ENCODE results near the gene ARSG. TPM values are rescaled to one million over a fixed set of nuclear protein-coding genes. Genes with fewer than 3 reads are reported as not detected.
A peak's percentile ranks its signal among the peaks of the same experiment; 100 is the strongest.

ARSG gene
- total and polyA plus RNA-seq, 4 donors, result 1.5 to 5.4 (median 2.3) TPM

DNA sequence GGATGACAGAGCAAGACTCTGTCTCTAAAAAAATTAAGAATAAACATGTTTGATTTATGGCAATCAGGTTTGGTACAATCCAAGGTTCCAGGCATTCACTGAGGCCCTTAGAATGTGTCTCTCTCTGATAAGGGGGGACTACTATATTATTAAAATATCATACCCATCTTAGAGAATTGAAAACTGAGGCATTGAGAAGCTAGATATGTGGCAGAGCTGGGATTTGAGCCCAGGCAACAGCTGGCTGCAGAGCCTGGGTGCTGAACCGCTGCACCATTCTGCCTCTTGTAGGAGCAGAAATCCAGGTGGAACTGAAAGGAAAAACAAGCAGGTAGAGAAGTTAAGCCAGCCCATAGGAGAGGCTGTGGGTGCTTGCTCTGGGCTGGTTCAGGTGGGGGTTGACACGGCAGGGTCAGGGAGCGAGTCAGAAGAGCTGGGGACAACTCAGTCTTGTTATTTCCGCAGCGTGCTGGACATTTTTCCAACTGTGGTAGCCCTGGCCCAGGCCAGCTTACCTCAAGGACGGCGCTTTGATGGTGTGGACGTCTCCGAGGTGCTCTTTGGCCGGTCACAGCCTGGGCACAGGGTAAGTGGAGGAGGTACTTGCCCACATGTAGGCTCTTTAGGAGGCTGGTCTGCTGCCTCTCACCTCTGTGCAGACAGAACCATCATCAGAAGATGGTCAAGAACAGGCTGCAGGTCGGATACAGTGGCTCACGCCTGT is 103.5 kb downstream of the ARSG start:
- peaks cover 0 to 4% (median 0%) of the 10 kb centered on the region in 4 donors for H3K9me3 ChIP-seq (ENCODE audit: control insufficient read depth in 4 of 4, low read length in 3 of 4)
- H3K27ac ChIP-seq (ENCODE audit: low read depth in 1 of 2, low read length in 2 of 2), result no peak overlapping the region
- DNase-seq (ENCODE audit: low spot score), result no peak
- no peaks in the 10 kb centered on the region for H3K36me3 ChIP-seq (ENCODE audit: control insufficient read depth in 4 of 4, insufficient read depth in 3 of 4, low read depth in 1 of 4, low read length in 3 of 4)
- TF ChIP-seq EGR1 (IDR thresholded peaks at IDR 0.05; ENCODE audit: low read depth in 2 of 2), result no peak
- TF ChIP-seq GABPA (IDR thresholded peaks at IDR 0.05 in 1 of 2, conservative IDR thresholded peaks at IDR 0.05 in 1 of 2), result no peak
- no peak for TF ChIP-seq NR2F2 (IDR thresholded peaks at IDR 0.05)
- no peak for TF ChIP-seq HNF4G (IDR thresholded peaks at IDR 0.05)
- TF ChIP-seq HNF4A (conservative IDR thresholded peaks at IDR 0.05), result no peak
- TF ChIP-seq FOXA1 (IDR thresholded peaks at IDR 0.05), result no peak
- TF ChIP-seq RAD21 (IDR thresholded peaks at IDR 0.05), result no peak
- WGBS, result 99% methylated on average over 12 of the region's 12 CpGs
- no peak overlapping the region for H3K9ac ChIP-seq (ENCODE audit: low read depth in 1 of 2, low read length in 2 of 2)
- no peaks in the 10 kb centered on the region for H3K27me3 ChIP-seq (ENCODE audit: control insufficient read depth in 4 of 4, insufficient read depth in 4 of 4, low read length in 3 of 4)
- H3K4me1 ChIP-seq (ENCODE audit: control insufficient read depth in 4 of 4, insufficient read depth in 4 of 4, low read length in 3 of 4), result peaks cover 2 to 31% (median 24%) of the 10 kb centered on the region in 4 donors
- H3K4me3 ChIP-seq (ENCODE audit: low read depth in 1 of 3, low read length in 3 of 3), result no peak overlapping the region

DNA sequence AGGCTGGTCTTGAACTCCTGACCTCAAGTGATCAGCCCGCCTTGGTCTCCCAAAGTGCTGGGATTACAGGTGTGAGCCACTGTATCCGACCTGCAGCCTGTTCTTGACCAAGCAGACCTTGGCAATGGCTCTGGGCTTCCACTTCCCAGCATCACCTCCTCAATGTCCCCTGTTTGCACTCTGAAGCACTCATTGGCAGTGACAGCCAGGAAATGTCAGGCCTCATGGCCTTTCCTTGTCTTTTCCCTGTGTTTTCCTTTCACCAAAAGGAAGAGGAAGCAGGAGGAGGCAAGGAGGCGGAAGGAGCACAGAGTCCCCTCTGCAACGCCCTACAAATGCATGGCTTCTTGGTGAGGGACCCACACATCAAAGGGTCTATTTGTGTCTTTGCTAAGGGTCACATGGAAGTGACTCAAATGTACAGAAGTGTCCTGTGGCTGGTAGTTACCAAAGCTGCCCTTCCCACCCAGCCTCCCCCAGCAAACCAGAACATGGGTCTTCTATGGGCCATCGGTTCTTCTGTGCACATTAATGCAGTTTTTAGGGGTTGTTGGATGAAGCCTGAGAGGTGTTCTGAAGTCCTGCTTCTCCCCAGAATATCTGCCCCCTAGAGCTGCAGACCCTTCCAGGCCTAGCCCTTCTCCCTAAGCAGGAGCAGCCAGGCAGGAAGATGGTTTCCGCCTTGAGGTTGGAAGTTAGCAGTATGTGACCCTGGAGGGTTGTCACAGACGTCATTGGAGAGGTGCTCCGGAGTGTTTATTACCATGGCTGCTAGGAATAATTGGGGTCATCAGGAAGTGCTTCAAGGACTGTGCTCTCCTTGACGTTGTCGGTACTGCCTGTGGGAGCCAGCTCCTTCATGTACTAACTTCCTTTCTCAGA is 105.2 kb downstream of the ARSG start:
- peaks cover 0 to 4% (median 0%) of the 10 kb centered on the region in 4 donors for H3K9me3 ChIP-seq (ENCODE audit: control insufficient read depth in 4 of 4, low read length in 3 of 4)
- H3K9ac ChIP-seq (ENCODE audit: low read depth in 1 of 2, low read length in 2 of 2), result no peak overlapping the region
- no peaks in the 10 kb centered on the region for H3K27me3 ChIP-seq (ENCODE audit: control insufficient read depth in 4 of 4, insufficient read depth in 4 of 4, low read length in 3 of 4)
- no peak overlapping the region for H3K4me3 ChIP-seq (ENCODE audit: low read depth in 1 of 3, low read length in 3 of 3)
- TF ChIP-seq NR2F2 (IDR thresholded peaks at IDR 0.05) (peak; percentile 81), RXRA (IDR thresholded peaks at IDR 0.05) (no peak), FOXA1 (IDR thresholded peaks at IDR 0.05) (no peak)
- TF ChIP-seq, protein P1, sequence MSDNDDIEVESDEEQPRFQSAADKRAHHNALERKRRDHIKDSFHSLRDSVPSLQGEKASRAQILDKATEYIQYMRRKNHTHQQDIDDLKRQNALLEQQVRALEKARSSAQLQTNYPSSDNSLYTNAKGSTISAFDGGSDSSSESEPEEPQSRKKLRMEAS (IDR thresholded peaks at IDR 0.05), result peak; percentile 41
- WGBS, result 82% methylated on average over 10 of the region's 10 CpGs
- peaks cover 0 to 20% (median 16%) of the 10 kb centered on the region in 4 donors for H3K4me1 ChIP-seq (ENCODE audit: control insufficient read depth in 4 of 4, insufficient read depth in 4 of 4, low read length in 3 of 4)
- no peak overlapping the region for H3K27ac ChIP-seq (ENCODE audit: low read depth in 1 of 2, low read length in 2 of 2)
- no peak for DNase-seq (ENCODE audit: low spot score)
- no peaks in the 10 kb centered on the region for H3K36me3 ChIP-seq (ENCODE audit: control insufficient read depth in 4 of 4, insufficient read depth in 3 of 4, low read depth in 1 of 4, low read length in 3 of 4)

DNA sequence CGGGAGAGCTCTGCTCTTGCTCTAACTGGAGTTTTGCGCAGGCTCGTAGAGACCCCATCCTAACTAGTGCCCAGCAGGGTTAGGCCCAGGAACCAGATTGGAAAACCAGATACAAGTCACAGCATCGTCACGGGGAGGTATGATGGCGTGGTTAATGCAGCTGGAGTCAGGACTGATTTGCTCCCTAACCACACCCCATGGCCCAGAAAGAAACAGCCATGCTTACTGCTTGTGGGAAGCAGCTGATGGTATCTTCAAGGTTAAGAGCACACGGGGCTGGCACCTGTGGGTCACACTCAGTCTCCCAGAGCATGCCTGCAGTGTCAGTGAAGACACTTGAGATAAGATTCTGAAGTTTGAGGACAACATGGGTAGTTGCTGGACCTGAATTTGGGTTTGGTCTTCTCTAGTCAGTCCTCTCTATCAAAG is 105.8 kb downstream of the ARSG start:
- no peak for DNase-seq (ENCODE audit: low spot score)
- H3K27me3 ChIP-seq (ENCODE audit: control insufficient read depth in 4 of 4, insufficient read depth in 4 of 4, low read length in 3 of 4), result no peaks in the 10 kb centered on the region
- no peak overlapping the region for H3K4me3 ChIP-seq (ENCODE audit: low read depth in 1 of 3, low read length in 3 of 3)
- 81% methylated on average over 7 of the region's 7 CpGs for WGBS
- H3K9ac ChIP-seq (ENCODE audit: low read depth in 1 of 2, low read length in 2 of 2), result no peak overlapping the region
- peaks cover 0 to 14% (median 10%) of the 10 kb centered on the region in 4 donors for H3K4me1 ChIP-seq (ENCODE audit: control insufficient read depth in 4 of 4, insufficient read depth in 4 of 4, low read length in 3 of 4)
- H3K27ac ChIP-seq (ENCODE audit: low read depth in 1 of 2, low read length in 2 of 2), result no peak overlapping the region
- no peaks in the 10 kb centered on the region for H3K36me3 ChIP-seq (ENCODE audit: control insufficient read depth in 4 of 4, insufficient read depth in 3 of 4, low read depth in 1 of 4, low read length in 3 of 4)
- peaks cover 0 to 4% (median 0%) of the 10 kb centered on the region in 4 donors for H3K9me3 ChIP-seq (ENCODE audit: control insufficient read depth in 4 of 4, low read length in 3 of 4)
- TF ChIP-seq NR2F2 (IDR thresholded peaks at IDR 0.05) (no peak), RAD21 (IDR thresholded peaks at IDR 0.05) (no peak), SP1 (IDR thresholded peaks at IDR 0.05) (no peak), FOXA2 (IDR thresholded peaks at IDR 0.05) (no peak), GABPA (IDR thresholded peaks at IDR 0.05 in 1 of 2, conservative IDR thresholded peaks at IDR 0.05 in 1 of 2) (no peak), HNF4A (conservative IDR thresholded peaks at IDR 0.05) (no peak), HNF4G (IDR thresholded peaks at IDR 0.05) (no peak), YY1 (IDR thresholded peaks at IDR 0.05) (no peak)
- TF ChIP-seq, protein P2, sequence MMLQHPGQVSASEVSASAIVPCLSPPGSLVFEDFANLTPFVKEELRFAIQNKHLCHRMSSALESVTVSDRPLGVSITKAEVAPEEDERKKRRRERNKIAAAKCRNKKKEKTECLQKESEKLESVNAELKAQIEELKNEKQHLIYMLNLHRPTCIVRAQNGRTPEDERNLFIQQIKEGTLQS (IDR thresholded peaks at IDR 0.05), result no peak
- TF ChIP-seq, protein P3, sequence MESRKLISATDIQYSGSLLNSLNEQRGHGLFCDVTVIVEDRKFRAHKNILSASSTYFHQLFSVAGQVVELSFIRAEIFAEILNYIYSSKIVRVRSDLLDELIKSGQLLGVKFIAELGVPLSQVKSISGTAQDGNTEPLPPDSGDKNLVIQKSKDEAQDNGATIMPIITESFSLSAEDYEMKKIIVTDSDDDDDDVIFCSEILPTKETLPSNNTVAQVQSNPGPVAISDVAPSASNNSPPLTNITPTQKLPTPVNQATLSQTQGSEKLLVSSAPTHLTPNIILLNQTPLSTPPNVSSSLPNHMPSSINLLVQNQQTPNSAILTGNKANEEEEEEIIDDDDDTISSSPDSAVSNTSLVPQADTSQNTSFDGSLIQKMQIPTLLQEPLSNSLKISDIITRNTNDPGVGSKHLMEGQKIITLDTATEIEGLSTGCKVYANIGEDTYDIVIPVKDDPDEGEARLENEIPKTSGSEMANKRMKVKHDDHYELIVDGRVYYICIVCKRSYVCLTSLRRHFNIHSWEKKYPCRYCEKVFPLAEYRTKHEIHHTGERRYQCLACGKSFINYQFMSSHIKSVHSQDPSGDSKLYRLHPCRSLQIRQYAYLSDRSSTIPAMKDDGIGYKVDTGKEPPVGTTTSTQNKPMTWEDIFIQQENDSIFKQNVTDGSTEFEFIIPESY (IDR thresholded peaks at IDR 0.05), result no peak
- TF ChIP-seq, protein P4, sequence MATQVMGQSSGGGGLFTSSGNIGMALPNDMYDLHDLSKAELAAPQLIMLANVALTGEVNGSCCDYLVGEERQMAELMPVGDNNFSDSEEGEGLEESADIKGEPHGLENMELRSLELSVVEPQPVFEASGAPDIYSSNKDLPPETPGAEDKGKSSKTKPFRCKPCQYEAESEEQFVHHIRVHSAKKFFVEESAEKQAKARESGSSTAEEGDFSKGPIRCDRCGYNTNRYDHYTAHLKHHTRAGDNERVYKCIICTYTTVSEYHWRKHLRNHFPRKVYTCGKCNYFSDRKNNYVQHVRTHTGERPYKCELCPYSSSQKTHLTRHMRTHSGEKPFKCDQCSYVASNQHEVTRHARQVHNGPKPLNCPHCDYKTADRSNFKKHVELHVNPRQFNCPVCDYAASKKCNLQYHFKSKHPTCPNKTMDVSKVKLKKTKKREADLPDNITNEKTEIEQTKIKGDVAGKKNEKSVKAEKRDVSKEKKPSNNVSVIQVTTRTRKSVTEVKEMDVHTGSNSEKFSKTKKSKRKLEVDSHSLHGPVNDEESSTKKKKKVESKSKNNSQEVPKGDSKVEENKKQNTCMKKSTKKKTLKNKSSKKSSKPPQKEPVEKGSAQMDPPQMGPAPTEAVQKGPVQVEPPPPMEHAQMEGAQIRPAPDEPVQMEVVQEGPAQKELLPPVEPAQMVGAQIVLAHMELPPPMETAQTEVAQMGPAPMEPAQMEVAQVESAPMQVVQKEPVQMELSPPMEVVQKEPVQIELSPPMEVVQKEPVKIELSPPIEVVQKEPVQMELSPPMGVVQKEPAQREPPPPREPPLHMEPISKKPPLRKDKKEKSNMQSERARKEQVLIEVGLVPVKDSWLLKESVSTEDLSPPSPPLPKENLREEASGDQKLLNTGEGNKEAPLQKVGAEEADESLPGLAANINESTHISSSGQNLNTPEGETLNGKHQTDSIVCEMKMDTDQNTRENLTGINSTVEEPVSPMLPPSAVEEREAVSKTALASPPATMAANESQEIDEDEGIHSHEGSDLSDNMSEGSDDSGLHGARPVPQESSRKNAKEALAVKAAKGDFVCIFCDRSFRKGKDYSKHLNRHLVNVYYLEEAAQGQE (IDR thresholded peaks at IDR 0.05), result no peak
- TF ChIP-seq, protein P5, sequence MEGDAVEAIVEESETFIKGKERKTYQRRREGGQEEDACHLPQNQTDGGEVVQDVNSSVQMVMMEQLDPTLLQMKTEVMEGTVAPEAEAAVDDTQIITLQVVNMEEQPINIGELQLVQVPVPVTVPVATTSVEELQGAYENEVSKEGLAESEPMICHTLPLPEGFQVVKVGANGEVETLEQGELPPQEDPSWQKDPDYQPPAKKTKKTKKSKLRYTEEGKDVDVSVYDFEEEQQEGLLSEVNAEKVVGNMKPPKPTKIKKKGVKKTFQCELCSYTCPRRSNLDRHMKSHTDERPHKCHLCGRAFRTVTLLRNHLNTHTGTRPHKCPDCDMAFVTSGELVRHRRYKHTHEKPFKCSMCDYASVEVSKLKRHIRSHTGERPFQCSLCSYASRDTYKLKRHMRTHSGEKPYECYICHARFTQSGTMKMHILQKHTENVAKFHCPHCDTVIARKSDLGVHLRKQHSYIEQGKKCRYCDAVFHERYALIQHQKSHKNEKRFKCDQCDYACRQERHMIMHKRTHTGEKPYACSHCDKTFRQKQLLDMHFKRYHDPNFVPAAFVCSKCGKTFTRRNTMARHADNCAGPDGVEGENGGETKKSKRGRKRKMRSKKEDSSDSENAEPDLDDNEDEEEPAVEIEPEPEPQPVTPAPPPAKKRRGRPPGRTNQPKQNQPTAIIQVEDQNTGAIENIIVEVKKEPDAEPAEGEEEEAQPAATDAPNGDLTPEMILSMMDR (IDR thresholded peaks at IDR 0.05; ENCODE audit: low read depth, low read length, missing input control), result no peak
